ENCODE measurements around the gene HNRNPUL1.

DNA sequence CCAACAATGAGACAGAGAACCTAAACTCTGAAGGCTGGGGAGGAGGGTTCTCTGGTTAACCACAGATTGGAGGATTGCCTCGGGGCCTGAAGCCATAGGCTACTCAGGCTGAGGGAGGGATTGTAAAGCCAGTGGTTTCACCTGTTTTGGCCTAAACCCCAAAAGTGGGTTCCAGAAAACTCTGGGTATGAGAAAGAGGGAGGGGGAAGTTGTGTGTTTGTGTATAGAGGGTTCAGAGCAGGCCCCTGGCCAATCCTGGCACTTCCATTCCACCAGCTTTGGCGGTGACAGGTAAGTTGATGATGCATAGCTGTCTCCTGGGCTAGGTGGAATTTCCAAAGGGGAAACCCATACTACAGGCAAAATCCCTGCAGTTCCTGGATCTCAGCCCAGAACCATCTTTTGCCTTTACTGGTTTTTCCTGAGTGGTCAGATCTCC lies 32.3 kb downstream of the HNRNPUL1 start:
- TF ChIP-seq, protein P1, sequence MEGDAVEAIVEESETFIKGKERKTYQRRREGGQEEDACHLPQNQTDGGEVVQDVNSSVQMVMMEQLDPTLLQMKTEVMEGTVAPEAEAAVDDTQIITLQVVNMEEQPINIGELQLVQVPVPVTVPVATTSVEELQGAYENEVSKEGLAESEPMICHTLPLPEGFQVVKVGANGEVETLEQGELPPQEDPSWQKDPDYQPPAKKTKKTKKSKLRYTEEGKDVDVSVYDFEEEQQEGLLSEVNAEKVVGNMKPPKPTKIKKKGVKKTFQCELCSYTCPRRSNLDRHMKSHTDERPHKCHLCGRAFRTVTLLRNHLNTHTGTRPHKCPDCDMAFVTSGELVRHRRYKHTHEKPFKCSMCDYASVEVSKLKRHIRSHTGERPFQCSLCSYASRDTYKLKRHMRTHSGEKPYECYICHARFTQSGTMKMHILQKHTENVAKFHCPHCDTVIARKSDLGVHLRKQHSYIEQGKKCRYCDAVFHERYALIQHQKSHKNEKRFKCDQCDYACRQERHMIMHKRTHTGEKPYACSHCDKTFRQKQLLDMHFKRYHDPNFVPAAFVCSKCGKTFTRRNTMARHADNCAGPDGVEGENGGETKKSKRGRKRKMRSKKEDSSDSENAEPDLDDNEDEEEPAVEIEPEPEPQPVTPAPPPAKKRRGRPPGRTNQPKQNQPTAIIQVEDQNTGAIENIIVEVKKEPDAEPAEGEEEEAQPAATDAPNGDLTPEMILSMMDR (IDR thresholded peaks at IDR 0.05) = no peak
- TF ChIP-seq POLR2A (IDR thresholded peaks at IDR 0.05) = no peak

Data from thyroid gland (tissue), 4 donors.